GM19452 (cell line): ENCODE results near the gene SLC39A12.
A peak's percentile ranks its signal among the peaks of the same experiment; 100 is the strongest.

Experiments used
- ATAC-seq: cut with Tn5 transposase; IDR thresholded peaks from one replicate; pipeline ENCODE4 v1.9.1; 2021; ENCODE audit not compliant: unreplicated experiment

SLC39A12 gene

DNA sequence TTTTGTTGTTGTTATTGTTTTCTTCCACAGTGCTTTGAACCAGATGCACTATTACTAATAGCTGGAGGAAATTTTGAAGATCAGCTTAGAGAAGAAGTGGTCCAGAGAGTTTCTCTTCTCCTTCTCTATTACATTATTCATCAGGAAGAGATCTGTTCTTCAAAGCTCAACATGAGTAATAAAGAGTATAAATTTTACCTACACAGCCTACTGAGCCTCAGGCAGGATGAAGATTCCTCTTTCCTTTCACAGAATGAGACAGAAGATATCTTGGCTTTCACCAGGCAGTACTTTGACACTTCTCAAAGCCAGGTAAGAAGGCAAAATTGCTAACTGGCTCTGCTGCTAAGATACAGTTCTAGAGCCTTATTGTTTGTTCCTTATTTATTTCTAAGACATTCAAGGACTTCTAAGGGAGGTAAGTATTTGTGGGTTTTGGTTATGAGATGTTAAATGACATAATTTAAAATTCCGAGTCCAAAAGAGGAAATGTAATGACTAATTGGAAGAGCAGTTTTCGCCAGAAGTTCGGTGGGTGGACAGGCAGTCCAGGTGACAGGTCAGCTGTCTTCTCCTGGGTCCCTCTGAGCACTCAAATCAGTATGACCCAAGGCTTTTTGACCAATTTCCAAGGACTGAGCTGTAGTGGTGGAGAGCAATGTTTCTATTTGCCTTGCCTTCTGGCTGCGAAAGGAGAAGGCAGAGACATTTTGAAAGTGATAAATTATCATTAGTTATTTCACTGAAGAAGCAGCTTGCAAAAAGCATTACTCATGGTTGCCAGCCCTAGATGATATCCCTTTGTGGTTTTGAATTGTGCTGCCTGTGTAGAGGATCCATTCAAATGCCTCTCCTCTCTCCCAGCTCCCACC, 10.1 kb downstream of the SLC39A12 start:
- ATAC-seq: no peak

DNA sequence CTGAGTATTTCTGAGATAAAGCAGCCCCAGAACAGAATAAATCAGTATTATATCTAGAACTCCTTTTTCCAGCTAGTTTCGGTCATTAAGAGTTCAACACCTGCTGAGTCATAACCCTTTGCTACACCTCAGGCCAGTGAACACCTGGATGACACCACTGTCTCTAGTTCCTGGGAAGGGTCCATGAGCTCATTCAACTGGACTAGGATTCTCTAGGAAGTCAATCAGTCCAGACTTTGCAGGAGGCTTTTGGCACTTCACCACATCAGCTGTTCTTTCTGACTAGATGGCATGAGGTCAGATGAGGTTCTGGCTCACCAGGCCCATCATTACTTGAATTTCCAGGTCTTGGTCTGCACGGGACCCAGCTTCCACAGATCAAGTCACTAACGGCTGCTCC, 11.7 kb downstream of the SLC39A12 start:
- ATAC-seq: no peak

DNA sequence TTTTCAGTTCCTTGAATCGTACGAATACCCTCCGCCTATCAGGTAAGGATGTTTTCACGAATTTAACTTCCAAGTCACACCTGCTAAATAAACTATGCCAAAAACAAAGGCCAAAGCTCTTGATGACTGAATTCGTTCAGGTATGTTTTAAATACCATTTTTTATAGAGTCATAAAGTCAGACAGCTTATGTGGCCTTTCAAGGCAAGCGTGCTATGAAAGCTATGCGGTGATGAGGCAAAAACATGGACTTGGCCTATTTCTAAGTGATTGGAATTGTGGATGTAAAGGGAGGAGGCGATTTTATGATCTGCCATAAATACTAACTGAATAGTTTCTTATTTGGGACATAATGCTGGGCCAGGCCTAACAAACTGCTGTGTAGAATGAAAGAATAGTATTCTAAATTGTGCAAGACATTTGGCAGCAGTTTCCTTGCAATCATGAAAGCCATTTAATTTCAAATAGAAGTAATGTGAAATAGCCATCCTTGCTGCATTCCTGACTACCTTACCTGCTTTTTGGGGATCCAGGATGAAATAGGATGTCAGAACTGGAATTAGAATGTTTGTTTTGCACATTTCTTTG, 14.0 kb downstream of the SLC39A12 start:
- no peak for ATAC-seq

DNA sequence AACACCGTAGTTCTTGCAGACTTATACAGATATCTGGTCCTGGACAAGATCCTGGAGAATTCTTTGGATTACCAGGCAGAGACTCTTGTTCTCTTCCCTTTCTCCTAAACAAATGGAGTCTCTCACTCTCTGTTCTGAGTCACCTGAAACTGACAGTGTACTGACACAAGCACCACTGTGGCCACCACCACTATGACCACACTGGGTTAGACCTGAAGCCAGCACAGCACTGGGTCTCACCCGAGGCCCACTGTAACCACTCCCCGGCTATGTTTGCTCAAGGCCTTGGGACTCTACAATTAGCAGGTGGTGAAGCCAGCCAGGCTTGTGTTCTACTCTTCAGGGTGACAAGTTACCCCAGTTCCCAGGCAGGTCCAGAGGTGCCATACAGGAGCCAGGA, 22.8 kb downstream of the SLC39A12 start:
- ATAC-seq: no peak

DNA sequence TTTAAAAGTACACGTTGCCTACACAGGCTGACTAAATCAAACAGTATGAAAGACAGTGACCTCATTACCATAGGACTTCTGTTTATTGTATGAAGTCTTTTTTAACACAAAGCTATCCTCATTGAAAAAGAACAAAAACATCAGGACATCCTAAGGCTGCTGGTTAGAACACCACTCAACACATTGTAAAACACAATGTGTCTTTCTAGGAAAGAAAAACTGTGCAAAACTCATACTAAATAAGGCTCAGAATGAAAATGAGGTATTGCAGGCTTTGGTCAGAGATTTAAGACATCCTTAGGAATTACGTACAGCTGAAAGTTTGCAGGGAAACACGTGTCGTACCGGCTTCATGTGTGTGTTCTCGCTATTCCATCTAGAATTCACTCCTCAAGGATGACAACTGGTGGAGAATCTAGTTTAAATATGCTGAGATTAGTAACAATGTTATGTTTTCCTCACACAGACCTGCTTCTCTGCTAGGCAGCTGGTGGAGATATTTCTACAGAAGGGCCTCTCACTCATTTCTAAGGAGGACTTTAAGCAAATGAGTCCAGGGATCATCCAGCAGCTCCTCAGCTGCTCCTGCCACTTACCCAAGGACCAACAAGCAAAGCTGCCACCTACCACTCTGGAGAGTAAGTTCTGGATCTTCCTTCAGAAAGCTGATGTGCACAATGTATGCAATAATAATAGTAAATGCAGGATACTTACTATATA, 29.3 kb downstream of the SLC39A12 start:
- no peak for ATAC-seq

DNA sequence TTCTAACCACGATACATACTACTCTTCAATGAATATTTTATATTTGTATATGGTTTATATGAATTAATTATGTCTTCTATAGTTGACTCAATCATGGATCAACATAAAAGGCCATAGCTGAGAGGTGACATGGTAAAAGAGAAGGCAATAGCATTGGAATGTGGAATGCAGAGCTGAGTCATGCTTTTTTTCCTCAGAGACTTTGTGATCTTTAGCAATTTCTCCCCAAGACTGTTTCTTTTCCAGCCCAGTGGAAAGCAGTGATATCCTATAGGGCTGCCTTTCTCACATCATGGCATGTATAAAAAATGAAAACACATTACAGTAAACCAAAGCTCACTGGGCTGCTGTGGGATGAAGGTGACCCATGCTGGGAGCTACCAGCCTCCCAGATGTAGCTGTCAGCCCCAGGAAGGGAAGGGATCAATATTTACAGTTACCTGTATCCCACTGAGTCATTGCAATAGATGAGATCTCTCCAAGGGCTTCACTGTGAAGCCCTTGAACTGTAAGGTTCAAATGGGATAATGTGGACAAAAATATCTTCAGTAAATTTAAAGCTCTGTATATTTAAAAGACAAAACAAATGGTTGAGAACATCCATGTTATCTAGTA, 30.2 kb downstream of the SLC39A12 start:
- ATAC-seq: no peak

DNA sequence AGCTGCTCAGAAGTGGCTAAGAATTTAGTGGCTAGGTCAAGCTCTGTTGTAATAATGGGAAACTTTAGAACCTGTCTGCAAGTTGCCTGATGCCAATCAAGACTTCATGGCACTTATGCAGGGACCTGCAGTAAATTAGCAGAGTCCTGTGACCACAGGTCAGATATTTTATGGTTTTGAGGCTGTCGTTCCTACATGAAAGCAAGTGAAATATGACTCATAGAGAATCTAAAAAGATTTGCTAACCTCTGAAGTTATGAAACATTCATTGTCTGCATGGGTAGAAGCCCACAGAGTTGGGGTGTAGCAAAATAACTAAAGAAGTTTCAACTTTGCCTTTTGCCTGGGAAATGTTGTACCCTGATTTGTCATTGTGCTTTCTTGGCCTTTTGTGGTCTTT, 32.3 kb downstream of the SLC39A12 start:
- peak; percentile 89 for ATAC-seq

DNA sequence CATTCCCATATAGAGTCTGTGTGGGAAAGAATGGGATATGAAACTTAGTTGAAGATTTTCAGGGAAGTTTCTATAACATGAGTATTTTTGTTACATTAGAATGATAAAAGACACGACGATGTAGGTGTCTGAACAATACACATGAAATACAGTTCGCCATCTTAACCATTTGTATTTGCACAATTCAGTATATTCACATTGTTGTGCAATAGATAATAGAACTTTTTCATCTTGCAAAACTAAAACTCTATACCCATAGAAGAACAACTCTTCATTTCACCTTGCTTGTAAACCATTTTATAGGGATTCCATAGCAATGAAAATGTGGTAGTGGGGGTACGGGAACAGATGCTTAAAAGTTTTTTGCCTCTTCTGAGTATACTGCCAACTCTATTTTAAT, 32.8 kb downstream of the SLC39A12 start:
- ATAC-seq: no peak

DNA sequence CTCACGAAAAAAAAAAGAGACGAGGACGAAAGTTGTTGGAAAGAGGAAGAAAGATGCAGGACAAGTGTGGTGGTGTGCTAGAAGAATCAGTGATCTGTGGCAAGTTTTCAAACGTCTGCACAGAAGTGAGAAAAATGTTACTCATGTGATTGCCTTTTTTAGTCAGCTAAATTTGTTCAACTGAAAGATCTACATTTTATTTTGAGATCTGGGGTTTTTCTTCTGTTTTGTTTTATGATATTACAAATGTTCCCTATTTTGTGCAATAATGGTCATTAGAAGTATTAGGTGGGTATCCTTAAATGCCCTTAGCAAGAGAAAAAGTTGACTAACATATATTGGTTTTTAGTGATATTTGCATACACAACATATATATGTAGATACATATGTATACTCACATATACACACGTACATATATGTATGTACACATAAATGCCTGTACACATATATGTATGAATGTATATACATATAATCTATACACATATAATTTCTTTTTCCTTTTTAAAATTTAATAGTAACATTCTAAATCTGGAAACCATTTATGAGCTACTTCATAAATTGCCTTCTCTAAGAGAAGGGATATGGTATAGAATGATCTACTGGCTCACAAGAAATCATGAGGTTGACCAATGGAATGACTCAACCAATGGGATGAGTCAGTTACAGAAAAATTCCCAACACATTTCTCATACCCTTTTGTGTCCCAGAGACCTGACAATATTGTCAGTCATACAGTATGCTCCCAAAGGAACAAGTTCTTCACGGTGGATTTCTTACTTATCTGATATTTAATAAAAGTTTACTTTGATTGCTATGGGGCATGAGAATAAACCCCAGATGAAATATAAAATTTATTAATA, 38.4 kb downstream of the SLC39A12 start:
- ATAC-seq: peak; percentile 87

DNA sequence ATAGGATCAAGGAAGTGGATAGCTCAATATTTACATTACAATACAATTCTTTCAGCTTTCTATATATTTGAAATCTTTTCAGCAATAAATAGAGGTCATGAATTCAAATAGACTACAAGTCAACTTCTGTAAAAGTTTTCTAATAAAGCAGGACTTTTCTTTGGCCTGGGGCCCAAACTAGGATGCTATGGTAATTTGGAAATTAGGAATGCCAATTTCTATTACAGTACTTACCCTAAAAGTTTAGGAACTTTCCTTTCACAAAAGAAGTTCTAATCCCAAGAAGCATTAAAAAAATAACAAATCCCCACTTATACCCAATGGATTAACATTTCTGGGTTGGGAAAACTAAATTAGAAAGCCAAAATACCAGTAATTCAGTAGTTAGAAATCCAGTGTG, 40.5 kb downstream of the SLC39A12 start:
- ATAC-seq: no peak

DNA sequence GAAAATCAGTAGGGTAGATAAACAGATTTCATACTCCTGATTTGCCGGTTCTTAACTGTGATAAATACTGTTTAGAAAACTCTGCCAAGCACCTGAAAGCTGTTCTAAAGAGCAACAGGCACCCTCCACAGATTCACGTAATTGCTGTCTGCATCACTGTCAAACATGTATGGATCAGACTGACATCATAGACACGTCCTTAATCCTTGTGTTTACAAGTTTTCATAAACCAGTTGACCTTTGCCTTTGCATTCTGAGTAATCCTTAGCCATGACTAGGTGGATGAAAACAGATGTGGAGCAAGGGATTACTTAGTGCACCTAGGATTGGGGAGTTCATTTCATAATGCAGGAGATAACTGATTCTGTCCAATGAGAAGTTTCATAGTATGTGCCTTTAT, 41.6 kb downstream of the SLC39A12 start:
- ATAC-seq: no peak

DNA sequence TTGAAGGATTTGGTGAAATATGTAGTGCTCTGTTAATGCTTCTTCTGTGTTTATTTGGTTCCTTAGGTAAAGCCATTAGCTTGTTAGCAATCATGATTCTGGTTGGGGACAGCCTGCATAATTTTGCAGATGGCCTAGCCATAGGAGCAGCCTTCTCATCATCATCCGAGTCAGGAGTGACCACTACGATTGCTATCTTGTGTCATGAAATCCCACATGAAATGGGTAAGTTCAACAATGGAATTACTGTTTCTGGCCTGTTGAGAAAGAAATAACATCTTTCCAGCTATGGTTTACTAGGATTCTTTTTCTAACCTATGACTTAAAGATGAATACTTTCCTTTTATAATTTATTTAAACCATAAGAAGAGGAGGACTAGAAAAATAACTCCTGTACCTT, 48.9 kb downstream of the SLC39A12 start:
- ATAC-seq: no peak

DNA sequence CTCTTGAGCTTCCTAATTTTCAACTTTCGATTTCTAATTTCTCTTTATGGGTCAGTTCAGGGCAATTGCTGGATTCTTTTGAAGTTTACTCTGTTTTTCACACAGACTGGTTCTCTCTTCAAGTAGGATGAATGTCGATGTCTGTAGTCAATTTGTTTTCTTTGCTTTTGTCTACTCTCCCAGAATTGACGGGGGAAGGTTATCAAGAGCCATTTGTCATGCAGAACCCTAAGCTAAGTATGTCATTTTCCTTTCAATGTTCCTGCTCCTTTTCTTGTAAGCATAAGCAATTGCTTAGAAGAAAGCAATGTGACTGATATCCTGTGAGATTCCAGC, 53.7 kb downstream of the SLC39A12 start:
- ATAC-seq: no peak

DNA sequence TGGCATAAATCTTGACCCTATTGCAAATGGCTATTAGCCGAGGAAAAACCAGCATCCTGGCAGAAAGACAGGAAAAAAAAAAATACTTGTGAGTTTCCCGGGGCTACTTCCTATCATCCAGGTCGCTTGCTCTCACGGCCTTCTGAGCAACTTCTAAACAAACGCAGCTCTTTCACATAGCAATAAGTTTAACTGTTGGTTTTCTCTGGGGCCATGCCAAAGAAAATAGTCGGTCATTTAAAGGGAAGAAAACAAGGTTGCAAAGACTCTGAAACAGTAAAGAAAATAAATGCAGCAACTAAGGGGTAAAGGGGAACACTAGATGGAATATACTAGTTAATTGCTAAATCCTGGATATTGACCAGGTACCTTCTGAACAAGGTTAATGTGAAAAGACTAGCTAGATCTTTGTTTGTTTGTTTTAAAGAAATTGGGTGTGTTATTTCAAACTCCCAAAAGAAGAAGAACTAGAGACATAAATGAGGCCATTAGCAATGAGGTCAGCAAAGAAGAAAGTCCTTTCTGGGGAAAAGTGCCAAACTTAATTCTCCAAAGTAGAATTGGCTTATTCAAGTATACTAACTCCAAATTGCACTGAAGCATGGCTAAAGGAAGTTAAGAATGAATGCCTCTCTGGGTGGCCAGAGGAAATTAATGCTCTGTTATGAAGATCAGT, 54.2 kb downstream of the SLC39A12 start:
- no peak for ATAC-seq

DNA sequence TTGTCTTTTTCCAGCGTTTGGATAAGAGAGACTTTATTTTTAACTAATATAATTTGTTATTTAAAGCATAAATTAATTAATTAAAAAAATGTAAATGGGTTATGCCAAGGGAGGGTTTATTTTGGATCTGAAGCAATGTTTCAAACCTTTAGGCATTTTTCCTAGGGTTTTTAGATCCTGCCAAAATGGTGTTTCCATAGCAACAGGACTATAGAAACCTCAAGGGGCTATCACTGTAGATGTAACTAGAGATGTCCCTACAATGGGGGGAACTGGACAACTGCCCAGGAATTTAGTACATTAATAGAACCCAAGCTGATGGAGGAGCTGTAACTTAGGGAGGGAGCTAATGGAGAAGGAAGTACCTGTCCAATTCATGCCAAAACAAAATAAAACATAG, 57.3 kb downstream of the SLC39A12 start:
- no peak for ATAC-seq

DNA sequence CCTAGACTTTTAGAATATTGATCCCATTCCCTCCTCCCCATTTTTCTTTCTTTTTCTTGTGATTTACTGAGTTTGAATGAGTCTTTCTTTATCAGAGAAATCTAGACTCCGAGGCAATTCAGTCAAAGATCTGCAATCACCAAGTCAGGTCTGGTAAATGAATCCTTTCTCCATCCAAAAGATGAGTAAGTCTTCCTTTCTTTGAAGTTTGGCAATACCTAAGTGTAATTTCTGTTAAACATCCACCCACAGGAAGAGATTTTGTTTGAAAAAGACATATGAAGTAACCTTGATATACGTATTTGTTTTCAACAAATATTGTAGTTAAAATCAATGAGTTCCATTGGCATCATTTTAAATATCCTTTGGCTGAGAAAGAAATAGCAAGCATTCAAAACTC, 58.3 kb downstream of the SLC39A12 start:
- no peak for ATAC-seq

DNA sequence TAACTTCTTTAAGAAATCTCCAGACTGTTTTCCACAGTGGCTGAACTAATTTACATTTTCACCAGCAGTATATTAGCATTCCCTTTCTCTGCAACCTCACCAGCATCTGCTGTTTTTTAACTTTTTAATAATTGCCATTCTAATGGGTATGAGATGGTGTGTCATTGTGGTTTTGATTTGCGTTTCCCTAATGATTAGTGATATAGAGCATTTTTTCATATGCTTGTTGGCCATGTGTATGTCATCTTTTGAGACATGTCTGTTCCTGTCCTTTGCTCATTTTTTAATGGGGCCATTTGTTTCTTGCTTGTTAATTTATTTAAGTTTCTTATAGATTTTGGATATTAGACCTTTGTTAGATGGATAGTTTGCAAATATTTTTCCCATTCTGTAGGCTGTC, 68.8 kb downstream of the SLC39A12 start:
- ATAC-seq: no peak

DNA sequence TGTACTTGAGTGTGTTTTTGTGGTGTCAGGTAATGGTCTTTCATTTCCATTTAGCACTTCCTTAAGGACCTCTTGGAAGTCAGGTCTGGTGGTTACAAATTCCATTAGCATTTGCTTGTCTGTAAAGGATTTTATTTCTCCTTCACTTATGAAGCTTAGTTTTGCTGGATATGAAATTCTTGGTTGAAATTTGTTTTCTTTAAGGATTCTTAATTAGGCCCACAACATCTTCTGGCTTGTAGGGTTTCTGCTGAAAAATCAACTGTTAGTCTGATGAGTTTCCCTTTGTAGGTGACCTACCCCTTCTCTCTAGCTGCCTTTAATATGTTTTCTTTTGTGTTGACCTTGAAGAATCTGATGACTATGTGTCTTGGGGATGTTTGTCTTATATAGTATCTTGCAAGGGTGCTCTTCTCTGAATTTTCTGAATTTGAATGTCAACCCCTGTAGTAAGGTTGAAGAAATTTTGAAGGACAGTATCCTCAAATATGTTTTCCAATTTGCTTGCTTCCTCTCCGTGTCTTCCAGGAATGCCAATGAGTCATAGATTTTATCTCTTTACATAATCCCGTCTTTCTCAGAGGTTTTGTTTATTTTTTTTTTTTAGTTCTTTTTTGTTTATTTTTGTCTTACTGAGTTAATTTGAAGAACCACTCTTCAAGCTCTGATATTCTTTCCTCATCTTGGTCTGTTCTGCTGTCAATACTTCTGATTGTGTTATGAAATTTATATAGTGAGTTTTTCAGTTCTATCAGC, 70.2 kb downstream of the SLC39A12 start:
- no peak for ATAC-seq

DNA sequence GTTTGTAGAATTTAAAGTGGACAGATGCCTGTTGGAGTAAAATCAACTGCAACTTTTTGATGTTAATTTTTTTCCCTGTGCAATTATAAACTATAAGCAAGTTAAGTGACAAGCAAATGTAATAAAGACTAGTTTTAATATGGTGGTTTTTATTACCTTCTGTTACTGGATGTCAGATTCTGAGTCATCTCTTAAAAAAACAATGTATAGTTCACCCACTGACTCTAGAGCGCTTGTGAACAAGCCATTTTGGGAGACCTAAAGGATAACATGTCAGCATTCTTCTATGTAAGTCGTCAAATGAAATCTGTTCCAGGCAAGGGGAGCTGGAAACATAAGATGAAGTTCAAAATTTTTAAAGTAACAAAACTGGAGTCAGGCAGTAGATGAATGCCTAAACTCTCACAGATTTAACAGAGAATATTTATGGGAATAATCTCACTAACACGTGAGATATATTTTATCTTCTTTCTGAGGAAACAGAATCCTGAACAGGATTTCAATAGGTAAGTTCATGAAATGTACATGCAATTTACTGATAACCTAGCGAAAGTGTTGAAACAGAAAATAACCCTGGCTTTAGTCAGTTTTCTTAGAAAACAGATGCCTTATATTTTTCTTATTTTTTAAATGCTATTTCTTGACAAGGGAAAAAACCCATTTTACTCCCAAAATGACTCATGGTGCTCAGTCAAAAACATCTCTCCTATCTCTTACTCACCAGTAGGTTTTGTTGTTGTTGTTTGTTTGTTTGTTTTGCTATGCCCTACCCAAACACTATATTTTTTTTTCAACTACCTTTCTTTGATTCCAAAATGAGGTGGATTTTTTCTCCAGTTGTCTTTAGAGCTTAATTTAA, 91.7 kb downstream of the SLC39A12 start:
- no peak for ATAC-seq
